Calu3 (cell line): ENCODE results near the gene TMEM203. TPM values are rescaled to one million over a fixed set of nuclear protein-coding genes. Genes with fewer than 3 reads are reported as not detected.

Experiments
- BruUV-seq: library from RNA; stranded (reverse); fragments of 400-500 nt; replicated peaks from 2 replicates; lab custom pipeline; 2021; lab: Mats Ljungman, UMichigan
- CTCF ChIA-PET: fragments of 300-600 bp; sonication (Branson Sonifier 250); formaldehyde crosslinking; loops from one replicate; lab custom pipeline; 2022; ENCODE audit warnings: antibody characterized with exemption; lab: Charles Lee
- DNase-seq: peaks from one replicate; pipeline ENCODE4 v3.0.0; 2022
- H3K27ac Mint-ChIP-seq: one replicate; pipeline ENCODE4 v1.8.0; 2022; ENCODE audit warnings: mixed read lengths; ENCODE audit not compliant: unreplicated experiment
- H3K27me3 Mint-ChIP-seq: one replicate; pipeline ENCODE4 v1.8.0; 2022; ENCODE audit warnings: mixed read lengths; ENCODE audit not compliant: unreplicated experiment
- H3K36me3 Mint-ChIP-seq: one replicate; pipeline ENCODE4 v1.8.0; 2022; ENCODE audit warnings: mild to moderate bottlenecking, moderate library complexity, mixed read lengths; ENCODE audit not compliant: insufficient read depth, unreplicated experiment
- H3K4me1 Mint-ChIP-seq: one replicate; pipeline ENCODE4 v1.8.0; 2022; ENCODE audit warnings: mild to moderate bottlenecking, low read depth, mixed read lengths; ENCODE audit not compliant: unreplicated experiment
- H3K4me3 Mint-ChIP-seq: one replicate; pipeline ENCODE4 v1.8.0; 2022; ENCODE audit warnings: mild to moderate bottlenecking, low read depth, moderate library complexity, mixed read lengths; ENCODE audit not compliant: unreplicated experiment
- H3K9me3 Mint-ChIP-seq: one replicate; pipeline ENCODE4 v1.8.0; 2022; ENCODE audit warnings: low read depth, mixed read lengths; ENCODE audit not compliant: unreplicated experiment
- CTCF ChIP-seq: fragments of 200-600 bp; IDR thresholded peaks from one replicate; pipeline ENCODE4 v1.8.0; 2022; ENCODE audit warnings: antibody characterized with exemption; ENCODE audit not compliant: unreplicated experiment
- intact Hi-C: fragments of 100-400 bp; cut with micrococcal nuclease; formaldehyde crosslinking; loops from one replicate; pipeline ENCODE4 v1.10.0; 2022; ENCODE audit not compliant: unreplicated experiment
- total RNA-seq: library from RNA; stranded (reverse); gene quantifications from 2 replicates; pipeline ENCODE4 v1.2.3, GENCODE V29; 2022

TMEM203 gene
- total RNA-seq, 1 experiment from 2014 or later: 25.4 TPM

DNA sequence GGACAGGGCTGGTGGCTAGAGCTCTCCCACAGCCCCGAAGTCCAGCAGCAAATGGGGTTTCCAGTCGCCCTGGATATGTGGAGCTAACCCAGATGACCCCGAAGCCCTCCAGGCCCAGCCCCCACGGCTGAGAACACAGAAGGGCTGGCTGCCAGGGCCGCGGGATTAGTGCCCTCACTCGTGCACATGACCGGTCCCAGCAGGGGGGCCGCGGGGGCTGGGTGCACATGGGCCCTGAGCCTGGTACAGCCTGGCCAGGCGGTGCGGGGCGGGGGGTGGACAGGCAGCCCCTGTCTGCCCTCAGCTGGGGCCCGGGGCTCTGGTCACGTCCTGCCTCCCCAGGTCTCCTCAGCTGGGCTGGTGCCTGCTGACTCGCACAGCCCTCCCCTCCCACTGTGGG, 11.1 kb downstream of the TMEM203 start:
- Mint-ChIP-seq H3K36me3 (peaks cover 41% of the 10 kb centered on the region), H3K9me3 (no peaks in the 10 kb centered on the region), H3K4me1 (peaks cover 38% of the 10 kb centered on the region), H3K4me3 (no peak overlapping the region), H3K27ac (no peak overlapping the region), H3K27me3 (no peaks in the 10 kb centered on the region)
- TF ChIP-seq CTCF: no peak
- no peak for DNase-seq
- BruUV-seq: no TSS peak
- CTCF ChIA-PET: interaction anchor here (1.2 kb wide), 1 partner anchor 42 kb away, joined by 4 read pairs; no protein-coding TSS in a partner anchor
- intact Hi-C loops: no loop called here

- H3K27me3 Mint-ChIP-seq: no peaks in the 10 kb centered on the region
Measured at GRCh38 chr9:137193771-137194170, 11.7 kb downstream of the TMEM203 start.

DNA sequence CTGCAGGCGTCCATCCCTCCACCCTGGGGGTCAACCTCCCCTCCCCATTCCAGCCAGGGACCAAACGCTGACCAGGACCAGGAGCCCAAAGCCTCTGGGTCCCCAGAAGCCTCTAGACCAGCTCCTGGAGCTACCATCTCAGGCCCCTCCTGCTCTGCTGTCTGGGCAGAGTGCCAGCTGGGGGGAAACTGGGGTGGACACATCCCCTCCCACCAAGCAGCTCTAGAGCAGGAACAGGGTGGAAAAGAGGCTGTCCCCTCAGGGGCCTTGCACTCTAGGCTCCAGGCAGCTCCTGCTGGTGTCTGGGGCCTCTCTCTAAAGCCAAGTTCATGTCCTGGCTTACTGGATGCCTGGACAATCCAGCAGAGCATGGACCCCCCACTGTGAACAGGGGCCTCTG, 12.6 kb downstream of the TMEM203 start:
- Mint-ChIP-seq H3K4me1 (peaks cover 30% of the 10 kb centered on the region), H3K27me3 (no peaks in the 10 kb centered on the region), H3K36me3 (peaks cover 41% of the 10 kb centered on the region), H3K27ac (no peak overlapping the region), H3K4me3 (no peak overlapping the region), H3K9me3 (no peaks in the 10 kb centered on the region)
- no TSS peak for BruUV-seq
- CTCF ChIA-PET: no interaction called here
- no peak for TF ChIP-seq CTCF
- no peak for DNase-seq
- intact Hi-C loops: no loop called here

More at GRCh38 chr9:137193771-137194170, 11.7 kb downstream of the TMEM203 start:
- no peak for DNase-seq
- Mint-ChIP-seq H3K4me1 (peaks cover 35% of the 10 kb centered on the region), H3K9me3 (no peaks in the 10 kb centered on the region), H3K36me3 (peaks cover 41% of the 10 kb centered on the region), H3K4me3 (no peak overlapping the region), H3K27ac (no peak overlapping the region)
- BruUV-seq: no TSS peak
- intact Hi-C loops: no loop called here
- TF ChIP-seq CTCF: no peak
- CTCF ChIA-PET: interaction anchor here (0.6 to 1.2 kb wide), 2 partner anchors 33 to 43 kb away, joined by 3 to 4 read pairs; partner anchors contain the start of gene RNF224

GRCh38 chr9:137192448-137192780, 13.0 kb downstream of the TMEM203 start:
- no peak for TF ChIP-seq CTCF
- no TSS peak for BruUV-seq
- Mint-ChIP-seq H3K36me3 (peaks cover 41% of the 10 kb centered on the region), H3K27ac (no peak overlapping the region), H3K4me1 (peaks cover 29% of the 10 kb centered on the region), H3K4me3 (no peak overlapping the region), H3K27me3 (no peaks in the 10 kb centered on the region), H3K9me3 (no peaks in the 10 kb centered on the region)
- CTCF ChIA-PET: no interaction called here
- DNase-seq: no peak
- intact Hi-C loops: no loop called here
